GM12878 (cell line): Measurements from ENCODE around the gene POLD2. TPM values are rescaled to one million over a fixed set of nuclear protein-coding genes. Genes with fewer than 3 reads are reported as not detected.
A peak's percentile ranks its signal among the peaks of the same experiment; 100 is the strongest.

ENCODE experiments used
- BMI1 ChIP-seq: fragments of 450-650 bp; IDR thresholded peaks from 2 replicates; pipeline ENCODE4 v1.6.1; 2016; ENCODE audit warnings: mild to moderate bottlenecking, moderate library complexity, borderline replicate concordance
- BRCA1 ChIP-seq: IDR thresholded peaks from 2 replicates; pipeline ENCODE4 v1.6.1; 2011; ENCODE audit warnings: low read depth, low read length, improper control_type of control experiment
- CBX3 ChIP-seq: fragments of 200-600 bp; sonication (generic); IDR thresholded peaks from 2 replicates; pipeline ENCODE4 v1.6.1; 2016; ENCODE audit warnings: low read depth, borderline replicate concordance
- KDM1A ChIP-seq: fragments of 200-600 bp; sonication (generic); IDR thresholded peaks from 2 replicates; pipeline ENCODE4 v1.6.1; 2016; ENCODE audit warnings: borderline replicate concordance
- MTA2 ChIP-seq: fragments of 450-650 bp; IDR thresholded peaks from 2 replicates; pipeline ENCODE4 v1.6.1; 2016; ENCODE audit warnings: low read depth, mild to moderate bottlenecking, moderate library complexity
- NFXL1 ChIP-seq: fragments of 450-650 bp; IDR thresholded peaks from 2 replicates; pipeline ENCODE4 v1.6.1; 2017; ENCODE audit warnings: antibody characterized with exemption, mild to moderate bottlenecking, borderline replicate concordance
- RBBP5 ChIP-seq: fragments of 200-600 bp; sonication (generic); conservative IDR thresholded peaks from 2 replicates; pipeline ENCODE4 v1.6.1; 2016
- SMARCA5 ChIP-seq: fragments of 450-650 bp; IDR thresholded peaks from 2 replicates; pipeline ENCODE4 v1.6.1; 2017; ENCODE audit warnings: mild to moderate bottlenecking
- TCF7 ChIP-seq: IDR thresholded peaks from 2 replicates; pipeline ENCODE4 v1.6.1; 2014; ENCODE audit warnings: antibody characterized with exemption, borderline replicate concordance
- polyA plus RNA-seq, 11 experiments: library from polyadenylated mRNA; depleted of rRNA in 4 of 11; unstranded in 6 of 11; stranded (reverse) in 5 of 11; fragments of >200 nt; fragmentation: Nextera tagmentation in 4 of 11; fragmentation: Illumina TruSeq in 1 of 11; extraction: Ambion mirVana in 4 of 11; extraction: Trizol in 1 of 11; gene quantifications; 1 replicate in 1 of 11; 2 replicates in 10 of 11; pipeline versions ENCODE4 v1.2.1 to v1.2.3, GENCODE V29; 2011 to 2016; ENCODE audit warnings: inconsistent platforms in 2 of 11, missing spikeins in 2 of 11, low read depth in 1 of 11
- total RNA-seq, 4 experiments: library from RNA; depleted of rRNA in 3 of 4; stranded (reverse); fragments of >200 nt in 3 of 4; fragmentation: Illumina TruSeq in 1 of 4; extraction: Trizol in 1 of 4; gene quantifications; 2 replicates each; pipeline versions ENCODE4 v1.2.1 to v1.2.3, GENCODE V29; 2013 to 2021
- TF ChIP-seq, protein P1 (sequence below): IDR thresholded peaks from 2 replicates; pipeline ENCODE4 v1.6.1; 2011; ENCODE audit warnings: mild to moderate bottlenecking, low read depth, low read length, moderate library complexity; ENCODE audit not compliant: insufficient replicate concordance
- TF ChIP-seq, protein P2 (sequence below): fragments of 450-650 bp; IDR thresholded peaks from 2 replicates; pipeline ENCODE4 v1.6.1; 2018; ENCODE audit warnings: mild to moderate bottlenecking, low read depth, moderate library complexity; ENCODE audit not compliant: partially characterized antibody
- TF ChIP-seq, protein P3 (sequence below): fragments of 450-650 bp; IDR thresholded peaks from 2 replicates; pipeline ENCODE4 v1.6.1; 2016; ENCODE audit warnings: mild to moderate bottlenecking, moderate library complexity, borderline replicate concordance
- TF ChIP-seq, protein P4 (sequence below): fragments of 450-650 bp; conservative IDR thresholded peaks from 2 replicates; pipeline ENCODE4 v1.6.1; 2017; ENCODE audit warnings: mild to moderate bottlenecking, moderate library complexity
- TF ChIP-seq, protein P5 (sequence below): fragments of 150-350 bp; IDR thresholded peaks from 2 replicates; pipeline ENCODE4 v1.6.1; 2016; ENCODE audit warnings: low read depth, low read length

POLD2 gene
- total and polyA plus RNA-seq, 10 of the 15 experiments (the other 5 are each of a cell fraction or from before 2014, with no cell fraction given) = 19.1 to 287 (median 169) TPM

DNA sequence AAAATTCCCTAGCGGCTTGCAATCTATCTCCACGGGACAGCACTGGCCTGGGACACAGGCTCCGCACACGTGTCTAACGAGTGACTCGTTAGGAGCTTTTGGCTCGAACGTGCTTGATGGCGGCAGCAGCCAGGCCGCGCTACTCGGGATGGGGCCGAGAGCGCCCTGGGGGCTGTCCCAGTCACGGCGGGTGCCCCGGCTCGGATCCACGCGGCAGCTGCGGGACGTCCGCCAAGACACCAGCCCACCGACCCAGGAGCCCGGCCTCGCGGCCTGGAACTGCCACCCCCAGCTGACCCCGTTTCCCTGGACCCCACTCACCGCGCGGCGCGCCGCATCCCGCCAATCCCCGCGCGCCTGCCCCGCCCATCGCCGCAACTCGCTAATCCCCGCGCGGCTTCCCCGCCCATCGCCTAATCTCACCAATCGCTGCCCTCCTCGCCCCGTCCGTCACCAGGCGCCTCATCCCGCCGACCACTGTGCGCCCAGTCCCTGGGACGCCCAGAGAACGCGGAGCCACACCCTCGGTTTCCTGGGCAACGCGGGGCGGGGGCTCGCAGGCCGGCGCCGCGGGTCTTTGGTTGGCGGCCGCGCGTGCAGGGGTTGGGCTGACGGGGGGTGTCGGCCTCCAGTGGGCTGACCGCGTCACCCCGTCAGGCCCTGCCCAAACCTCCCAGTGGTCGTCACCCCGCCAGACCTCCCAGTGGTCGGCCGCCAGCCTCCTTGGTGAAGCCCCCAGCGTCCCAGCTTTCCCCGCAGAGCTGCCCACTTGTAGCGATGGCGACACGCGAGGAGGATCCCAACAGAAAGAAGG lies at the start of gene POLD2 (continued):
- TF ChIP-seq, protein P1, sequence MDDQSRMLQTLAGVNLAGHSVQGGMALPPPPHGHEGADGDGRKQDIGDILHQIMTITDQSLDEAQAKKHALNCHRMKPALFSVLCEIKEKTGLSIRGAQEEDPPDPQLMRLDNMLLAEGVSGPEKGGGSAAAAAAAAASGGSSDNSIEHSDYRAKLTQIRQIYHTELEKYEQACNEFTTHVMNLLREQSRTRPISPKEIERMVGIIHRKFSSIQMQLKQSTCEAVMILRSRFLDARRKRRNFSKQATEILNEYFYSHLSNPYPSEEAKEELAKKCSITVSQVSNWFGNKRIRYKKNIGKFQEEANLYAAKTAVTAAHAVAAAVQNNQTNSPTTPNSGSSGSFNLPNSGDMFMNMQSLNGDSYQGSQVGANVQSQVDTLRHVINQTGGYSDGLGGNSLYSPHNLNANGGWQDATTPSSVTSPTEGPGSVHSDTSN = peak; percentile 93
- TF ChIP-seq RBBP5 (no peak), NFXL1 (no peak), BMI1 (peak; percentile 89), KDM1A (no peak), BRCA1 (no peak), SMARCA5 (peak; percentile 31; the same call in 1 of the 2 replicates), MTA2 (no peak), CBX3 (no peak), TCF7 (no peak)
- TF ChIP-seq, protein P2, sequence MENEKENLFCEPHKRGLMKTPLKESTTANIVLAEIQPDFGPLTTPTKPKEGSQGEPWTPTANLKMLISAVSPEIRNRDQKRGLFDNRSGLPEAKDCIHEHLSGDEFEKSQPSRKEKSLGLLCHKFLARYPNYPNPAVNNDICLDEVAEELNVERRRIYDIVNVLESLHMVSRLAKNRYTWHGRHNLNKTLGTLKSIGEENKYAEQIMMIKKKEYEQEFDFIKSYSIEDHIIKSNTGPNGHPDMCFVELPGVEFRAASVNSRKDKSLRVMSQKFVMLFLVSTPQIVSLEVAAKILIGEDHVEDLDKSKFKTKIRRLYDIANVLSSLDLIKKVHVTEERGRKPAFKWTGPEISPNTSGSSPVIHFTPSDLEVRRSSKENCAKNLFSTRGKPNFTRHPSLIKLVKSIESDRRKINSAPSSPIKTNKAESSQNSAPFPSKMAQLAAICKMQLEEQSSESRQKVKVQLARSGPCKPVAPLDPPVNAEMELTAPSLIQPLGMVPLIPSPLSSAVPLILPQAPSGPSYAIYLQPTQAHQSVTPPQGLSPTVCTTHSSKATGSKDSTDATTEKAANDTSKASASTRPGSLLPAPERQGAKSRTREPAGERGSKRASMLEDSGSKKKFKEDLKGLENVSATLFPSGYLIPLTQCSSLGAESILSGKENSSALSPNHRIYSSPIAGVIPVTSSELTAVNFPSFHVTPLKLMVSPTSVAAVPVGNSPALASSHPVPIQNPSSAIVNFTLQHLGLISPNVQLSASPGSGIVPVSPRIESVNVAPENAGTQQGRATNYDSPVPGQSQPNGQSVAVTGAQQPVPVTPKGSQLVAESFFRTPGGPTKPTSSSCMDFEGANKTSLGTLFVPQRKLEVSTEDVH = no peak
- TF ChIP-seq, protein P3, sequence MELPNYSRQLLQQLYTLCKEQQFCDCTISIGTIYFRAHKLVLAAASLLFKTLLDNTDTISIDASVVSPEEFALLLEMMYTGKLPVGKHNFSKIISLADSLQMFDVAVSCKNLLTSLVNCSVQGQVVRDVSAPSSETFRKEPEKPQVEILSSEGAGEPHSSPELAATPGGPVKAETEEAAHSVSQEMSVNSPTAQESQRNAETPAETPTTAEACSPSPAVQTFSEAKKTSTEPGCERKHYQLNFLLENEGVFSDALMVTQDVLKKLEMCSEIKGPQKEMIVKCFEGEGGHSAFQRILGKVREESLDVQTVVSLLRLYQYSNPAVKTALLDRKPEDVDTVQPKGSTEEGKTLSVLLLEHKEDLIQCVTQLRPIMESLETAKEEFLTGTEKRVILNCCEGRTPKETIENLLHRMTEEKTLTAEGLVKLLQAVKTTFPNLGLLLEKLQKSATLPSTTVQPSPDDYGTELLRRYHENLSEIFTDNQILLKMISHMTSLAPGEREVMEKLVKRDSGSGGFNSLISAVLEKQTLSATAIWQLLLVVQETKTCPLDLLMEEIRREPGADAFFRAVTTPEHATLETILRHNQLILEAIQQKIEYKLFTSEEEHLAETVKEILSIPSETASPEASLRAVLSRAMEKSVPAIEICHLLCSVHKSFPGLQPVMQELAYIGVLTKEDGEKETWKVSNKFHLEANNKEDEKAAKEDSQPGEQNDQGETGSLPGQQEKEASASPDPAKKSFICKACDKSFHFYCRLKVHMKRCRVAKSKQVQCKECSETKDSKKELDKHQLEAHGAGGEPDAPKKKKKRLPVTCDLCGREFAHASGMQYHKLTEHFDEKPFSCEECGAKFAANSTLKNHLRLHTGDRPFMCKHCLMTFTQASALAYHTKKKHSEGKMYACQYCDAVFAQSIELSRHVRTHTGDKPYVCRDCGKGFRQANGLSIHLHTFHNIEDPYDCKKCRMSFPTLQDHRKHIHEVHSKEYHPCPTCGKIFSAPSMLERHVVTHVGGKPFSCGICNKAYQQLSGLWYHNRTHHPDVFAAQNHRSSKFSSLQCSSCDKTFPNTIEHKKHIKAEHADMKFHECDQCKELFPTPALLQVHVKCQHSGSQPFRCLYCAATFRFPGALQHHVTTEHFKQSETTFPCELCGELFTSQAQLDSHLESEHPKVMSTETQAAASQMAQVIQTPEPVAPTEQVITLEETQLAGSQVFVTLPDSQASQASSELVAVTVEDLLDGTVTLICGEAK = no peak
- TF ChIP-seq, protein P4, sequence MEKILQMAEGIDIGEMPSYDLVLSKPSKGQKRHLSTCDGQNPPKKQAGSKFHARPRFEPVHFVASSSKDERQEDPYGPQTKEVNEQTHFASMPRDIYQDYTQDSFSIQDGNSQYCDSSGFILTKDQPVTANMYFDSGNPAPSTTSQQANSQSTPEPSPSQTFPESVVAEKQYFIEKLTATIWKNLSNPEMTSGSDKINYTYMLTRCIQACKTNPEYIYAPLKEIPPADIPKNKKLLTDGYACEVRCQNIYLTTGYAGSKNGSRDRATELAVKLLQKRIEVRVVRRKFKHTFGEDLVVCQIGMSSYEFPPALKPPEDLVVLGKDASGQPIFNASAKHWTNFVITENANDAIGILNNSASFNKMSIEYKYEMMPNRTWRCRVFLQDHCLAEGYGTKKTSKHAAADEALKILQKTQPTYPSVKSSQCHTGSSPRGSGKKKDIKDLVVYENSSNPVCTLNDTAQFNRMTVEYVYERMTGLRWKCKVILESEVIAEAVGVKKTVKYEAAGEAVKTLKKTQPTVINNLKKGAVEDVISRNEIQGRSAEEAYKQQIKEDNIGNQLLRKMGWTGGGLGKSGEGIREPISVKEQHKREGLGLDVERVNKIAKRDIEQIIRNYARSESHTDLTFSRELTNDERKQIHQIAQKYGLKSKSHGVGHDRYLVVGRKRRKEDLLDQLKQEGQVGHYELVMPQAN = peak; percentile 94
- TF ChIP-seq, protein P5, sequence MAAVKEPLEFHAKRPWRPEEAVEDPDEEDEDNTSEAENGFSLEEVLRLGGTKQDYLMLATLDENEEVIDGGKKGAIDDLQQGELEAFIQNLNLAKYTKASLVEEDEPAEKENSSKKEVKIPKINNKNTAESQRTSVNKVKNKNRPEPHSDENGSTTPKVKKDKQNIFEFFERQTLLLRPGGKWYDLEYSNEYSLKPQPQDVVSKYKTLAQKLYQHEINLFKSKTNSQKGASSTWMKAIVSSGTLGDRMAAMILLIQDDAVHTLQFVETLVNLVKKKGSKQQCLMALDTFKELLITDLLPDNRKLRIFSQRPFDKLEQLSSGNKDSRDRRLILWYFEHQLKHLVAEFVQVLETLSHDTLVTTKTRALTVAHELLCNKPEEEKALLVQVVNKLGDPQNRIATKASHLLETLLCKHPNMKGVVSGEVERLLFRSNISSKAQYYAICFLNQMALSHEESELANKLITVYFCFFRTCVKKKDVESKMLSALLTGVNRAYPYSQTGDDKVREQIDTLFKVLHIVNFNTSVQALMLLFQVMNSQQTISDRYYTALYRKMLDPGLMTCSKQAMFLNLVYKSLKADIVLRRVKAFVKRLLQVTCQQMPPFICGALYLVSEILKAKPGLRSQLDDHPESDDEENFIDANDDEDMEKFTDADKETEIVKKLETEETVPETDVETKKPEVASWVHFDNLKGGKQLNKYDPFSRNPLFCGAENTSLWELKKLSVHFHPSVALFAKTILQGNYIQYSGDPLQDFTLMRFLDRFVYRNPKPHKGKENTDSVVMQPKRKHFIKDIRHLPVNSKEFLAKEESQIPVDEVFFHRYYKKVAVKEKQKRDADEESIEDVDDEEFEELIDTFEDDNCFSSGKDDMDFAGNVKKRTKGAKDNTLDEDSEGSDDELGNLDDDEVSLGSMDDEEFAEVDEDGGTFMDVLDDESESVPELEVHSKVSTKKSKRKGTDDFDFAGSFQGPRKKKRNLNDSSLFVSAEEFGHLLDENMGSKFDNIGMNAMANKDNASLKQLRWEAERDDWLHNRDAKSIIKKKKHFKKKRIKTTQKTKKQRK = peak; percentile 18; the same call in 1 of the 2 replicates
